Smooth muscle cell (in vitro differentiated cells): Measurements from ENCODE around the gene AHSA1. TPM values are rescaled to one million over a fixed set of nuclear protein-coding genes. Genes with fewer than 3 reads are reported as not detected.
A peak's percentile ranks its signal among the peaks of the same experiment; 100 is the strongest.

ENCODE experiments used
- DNase-seq: peaks from one replicate; lab custom pipeline; 2025; ENCODE audit not compliant: unreplicated experiment; lab: John Stamatoyannopoulos, UW
- H2AFZ ChIP-seq: fragments of 200-600 bp; sonication (generic); 2 replicates; pipeline ENCODE4 v1.6.0; 2016; ENCODE audit warnings: antibody characterized with exemption, low read depth, mild to moderate bottlenecking
- H3F3A ChIP-seq: fragments of 200-600 bp; sonication (generic); 2 replicates; pipeline ENCODE4 v1.6.0; 2017; ENCODE audit warnings: antibody characterized with exemption, low read depth
- H3K27ac ChIP-seq: fragments of 200-600 bp; sonication (generic); 2 replicates; pipeline ENCODE4 v1.5.1; 2016; ENCODE audit warnings: low read depth, mild to moderate bottlenecking
- H3K27me3 ChIP-seq: fragments of 200-600 bp; sonication (generic); 2 replicates; pipeline ENCODE4 v1.6.1; 2016; ENCODE audit warnings: low read depth, mild to moderate bottlenecking
- H3K36me3 ChIP-seq: fragments of 200-600 bp; sonication (generic); 2 replicates; pipeline ENCODE4 v1.5.1; 2016; ENCODE audit warnings: low read depth
- H3K4me1 ChIP-seq: fragments of 200-600 bp; sonication (generic); 2 replicates; pipeline ENCODE4 v1.5.1; 2016; ENCODE audit warnings: low read depth
- H3K4me2 ChIP-seq: fragments of 200-600 bp; sonication (generic); 2 replicates; pipeline ENCODE4 v1.6.0; 2016; ENCODE audit warnings: mild to moderate bottlenecking
- H3K4me3 ChIP-seq: fragments of 200-600 bp; sonication (generic); 2 replicates; pipeline ENCODE4 v1.5.1; 2016; ENCODE audit warnings: mild to moderate bottlenecking
- H3K79me2 ChIP-seq: fragments of 200-600 bp; sonication (generic); 2 replicates; pipeline ENCODE4 v1.6.0; 2016; ENCODE audit warnings: low read depth, mild to moderate bottlenecking
- H3K9ac ChIP-seq: fragments of 200-600 bp; sonication (generic); 2 replicates; pipeline ENCODE4 v1.6.0; 2016; ENCODE audit warnings: low read depth
- H3K9me3 ChIP-seq: fragments of 200-600 bp; sonication (generic); replicated peaks from 2 replicates; pipeline ENCODE4 v1.5.1; 2016; ENCODE audit warnings: low read depth
- H4K20me1 ChIP-seq: fragments of 200-600 bp; sonication (generic); 2 replicates; pipeline ENCODE4 v1.6.0; 2016; ENCODE audit warnings: low read depth
- WGBS: methylation state at CpG from one replicate; pipeline ENCODE4 v1.1.7; 2016; ENCODE audit warnings: low lambda C conversion rate; 5-methylcytosine and 5-hydroxymethylcytosine counted together
- polyA plus RNA-seq: library from polyadenylated mRNA; unstranded; fragments of >200 nt; fragmentation: Nextera tagmentation; extraction: Ambion mirVana; gene quantifications from 2 replicates; pipeline ENCODE4 v1.2.1, GENCODE V29; 2016
- total RNA-seq: library from RNA; depleted of rRNA; stranded (reverse); fragments of >200 nt; gene quantifications from 2 replicates; pipeline ENCODE4 v1.2.3, GENCODE V29; 2014
- TF ChIP-seq, protein P1 (sequence below): fragments of 200-600 bp; sonication (generic); IDR thresholded peaks from 2 replicates; pipeline ENCODE4 v1.5.1; 2017; ENCODE audit warnings: borderline replicate concordance, mild to moderate bottlenecking, antibody characterized with exemption; ENCODE audit not compliant: insufficient read depth, poor library complexity, severe bottlenecking

The AHSA1 gene
- total and polyA plus RNA-seq, 2 experiments from 2014 or later: 88.5 to 92.8 TPM

DNA sequence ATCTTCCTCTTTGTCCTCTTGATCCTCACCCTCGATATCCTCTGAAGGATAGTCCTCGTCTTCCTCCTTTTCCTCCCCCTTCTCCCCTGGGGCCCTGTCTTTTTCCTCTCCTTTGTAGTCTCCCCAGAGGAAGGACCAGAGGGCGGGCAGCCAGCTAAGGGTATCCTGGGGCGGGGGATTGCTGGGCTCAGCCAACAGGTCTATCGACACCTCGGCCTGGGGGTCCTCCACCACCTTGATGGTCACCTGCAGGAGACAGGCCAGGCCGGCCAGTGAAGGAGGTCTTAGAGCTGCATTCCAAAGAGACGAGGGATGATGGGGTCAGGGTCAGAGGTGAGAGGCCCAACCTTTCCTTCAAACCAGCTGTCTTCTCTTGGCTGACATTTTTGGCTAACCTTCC, 24.5 kb downstream of the AHSA1 start:
- DNase-seq: no peak
- H3K36me3 ChIP-seq: no peaks in the 10 kb centered on the region
- no peaks in the 10 kb centered on the region for H3K27me3 ChIP-seq
- no peak overlapping the region for H3K27ac ChIP-seq
- no peak overlapping the region for H3K4me3 ChIP-seq
- H3K9ac ChIP-seq: no peak overlapping the region
- H3K79me2 ChIP-seq: no peaks in the 10 kb centered on the region
- no peak overlapping the region for H3K4me2 ChIP-seq
- H3K9me3 ChIP-seq: no peaks in the 10 kb centered on the region
- H4K20me1 ChIP-seq: no peaks in the 10 kb centered on the region
- H3F3A ChIP-seq: no peaks in the 10 kb centered on the region
- WGBS: 90% methylated on average over 8 of the region's 8 CpGs
- no peaks in the 10 kb centered on the region for H3K4me1 ChIP-seq
- H2AFZ ChIP-seq: no peak overlapping the region
- TF ChIP-seq, protein P1, sequence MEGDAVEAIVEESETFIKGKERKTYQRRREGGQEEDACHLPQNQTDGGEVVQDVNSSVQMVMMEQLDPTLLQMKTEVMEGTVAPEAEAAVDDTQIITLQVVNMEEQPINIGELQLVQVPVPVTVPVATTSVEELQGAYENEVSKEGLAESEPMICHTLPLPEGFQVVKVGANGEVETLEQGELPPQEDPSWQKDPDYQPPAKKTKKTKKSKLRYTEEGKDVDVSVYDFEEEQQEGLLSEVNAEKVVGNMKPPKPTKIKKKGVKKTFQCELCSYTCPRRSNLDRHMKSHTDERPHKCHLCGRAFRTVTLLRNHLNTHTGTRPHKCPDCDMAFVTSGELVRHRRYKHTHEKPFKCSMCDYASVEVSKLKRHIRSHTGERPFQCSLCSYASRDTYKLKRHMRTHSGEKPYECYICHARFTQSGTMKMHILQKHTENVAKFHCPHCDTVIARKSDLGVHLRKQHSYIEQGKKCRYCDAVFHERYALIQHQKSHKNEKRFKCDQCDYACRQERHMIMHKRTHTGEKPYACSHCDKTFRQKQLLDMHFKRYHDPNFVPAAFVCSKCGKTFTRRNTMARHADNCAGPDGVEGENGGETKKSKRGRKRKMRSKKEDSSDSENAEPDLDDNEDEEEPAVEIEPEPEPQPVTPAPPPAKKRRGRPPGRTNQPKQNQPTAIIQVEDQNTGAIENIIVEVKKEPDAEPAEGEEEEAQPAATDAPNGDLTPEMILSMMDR: no peak

DNA sequence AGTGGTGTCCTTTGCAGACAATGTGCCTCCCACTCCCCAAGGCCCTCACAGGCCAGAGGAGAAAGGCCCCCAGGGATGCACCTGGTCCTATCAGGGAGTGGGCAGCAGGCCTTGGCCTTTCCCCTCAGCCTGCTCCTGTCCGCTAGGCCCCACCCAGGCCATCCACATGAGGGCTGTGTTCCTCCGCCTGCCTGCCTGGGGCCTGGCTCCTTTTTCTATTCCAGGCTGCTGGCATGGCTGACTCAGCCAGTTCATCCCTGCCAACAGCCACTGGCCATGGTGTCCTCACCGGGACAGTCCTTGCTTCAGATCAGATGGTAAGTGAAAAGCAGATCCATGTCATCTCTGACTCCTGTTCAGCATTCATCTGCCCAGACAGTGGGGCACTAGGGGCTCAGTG, 27.4 kb downstream of the AHSA1 start:
- TF ChIP-seq, protein P1: no peak
- no peaks in the 10 kb centered on the region for H4K20me1 ChIP-seq
- no peaks in the 10 kb centered on the region for H3K79me2 ChIP-seq
- H3F3A ChIP-seq: no peaks in the 10 kb centered on the region
- DNase-seq: no peak
- H3K27me3 ChIP-seq: no peaks in the 10 kb centered on the region
- H3K4me2 ChIP-seq: no peak overlapping the region
- no peaks in the 10 kb centered on the region for H3K36me3 ChIP-seq
- H3K4me1 ChIP-seq: no peaks in the 10 kb centered on the region
- H2AFZ ChIP-seq: no peak overlapping the region
- no peak overlapping the region for H3K4me3 ChIP-seq
- H3K9ac ChIP-seq: peak overlapping the region; percentile 48
- no peaks in the 10 kb centered on the region for H3K9me3 ChIP-seq
- WGBS: 82% methylated on average over 3 of the region's 3 CpGs
- no peak overlapping the region for H3K27ac ChIP-seq

DNA sequence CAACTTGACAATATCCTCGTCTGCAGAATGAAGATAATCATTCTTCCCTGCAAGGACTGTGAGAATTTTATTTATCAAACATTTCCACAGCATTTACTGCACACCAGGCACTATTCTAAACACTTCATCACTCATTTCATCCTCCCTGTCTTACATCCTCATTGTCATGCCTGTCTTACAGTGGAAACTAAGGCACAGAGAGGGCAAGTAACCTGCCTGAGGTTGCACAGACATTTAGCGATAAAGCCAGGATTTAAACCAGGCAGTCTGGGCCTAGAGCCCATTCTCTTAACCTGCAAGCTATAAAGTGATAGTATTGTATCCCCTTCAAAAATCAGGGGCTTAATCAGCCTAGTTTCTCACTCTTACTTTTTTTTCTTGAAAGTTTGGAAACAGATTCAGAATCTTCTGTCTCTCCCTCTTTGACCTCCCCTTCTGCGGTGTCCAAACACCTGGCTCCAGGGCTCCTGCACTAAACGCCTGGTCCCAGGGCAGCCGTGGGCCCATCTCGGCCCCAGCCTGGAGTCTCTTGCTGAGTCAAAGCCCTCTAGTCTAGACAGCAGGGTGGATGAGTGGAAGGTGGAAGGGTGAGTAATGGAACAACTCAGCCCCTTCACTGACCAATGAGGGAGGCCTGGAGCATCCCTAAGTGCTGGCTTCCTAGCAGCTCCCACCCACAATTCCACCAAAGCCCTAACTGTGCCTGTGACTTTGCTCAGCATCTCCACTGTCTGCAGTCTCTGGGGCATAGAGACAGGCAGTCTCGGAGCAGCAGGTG, 28.2 kb downstream of the AHSA1 start:
- no peak for DNase-seq
- H2AFZ ChIP-seq: no peak overlapping the region

More for the DNA sequence above, 28.2 kb downstream of the AHSA1 start:
- 67% methylated on average over 7 of the region's 7 CpGs for WGBS
- Histone ChIP-seq H3F3A (no peaks in the 10 kb centered on the region), H3K9me3 (no peaks in the 10 kb centered on the region), H3K27ac (peak overlapping the region; percentile 69), H3K4me3 (no peak overlapping the region), H3K9ac (peak overlapping the region; percentile 48), H3K79me2 (no peaks in the 10 kb centered on the region), H3K4me2 (no peak overlapping the region), H3K27me3 (no peaks in the 10 kb centered on the region), H3K36me3 (no peaks in the 10 kb centered on the region), H3K4me1 (no peaks in the 10 kb centered on the region), H4K20me1 (no peaks in the 10 kb centered on the region)
- TF ChIP-seq, protein P1: no peak
